Transverse colon (tissue), 4 donors: ENCODE data around the gene MAPK12. TPM values are rescaled to one million over a fixed set of nuclear protein-coding genes. Genes with fewer than 3 reads are reported as not detected.

Source experiments
- DNase-seq: peaks from one replicate; pipeline ENCODE4 v3.0.0-alpha.2; 2019
- H3K27ac ChIP-seq, 4 donors: fragments of 200-600 bp; sonication (generic); 2 replicates each; pipeline ENCODE4 v1.5.1; 2016 to 2018; ENCODE audit warnings: inconsistent platforms in 4 of 4
- H3K27me3 ChIP-seq: fragments of 200-600 bp; sonication (generic); 2 replicates; pipeline ENCODE4 v1.5.1; 2017; ENCODE audit warnings: inconsistent platforms
- H3K36me3 ChIP-seq, 4 donors: fragments of 200-600 bp; sonication (generic); 2 replicates each; pipeline ENCODE4 v1.5.1; 2017 to 2019; ENCODE audit warnings: inconsistent platforms in 4 of 4
- H3K4me1 ChIP-seq, 4 donors: fragments of 200-600 bp; sonication (generic); 2 replicates each; pipeline ENCODE4 v1.5.1; 2017 to 2020; ENCODE audit warnings: inconsistent platforms in 4 of 4
- H3K4me3 ChIP-seq, 4 donors: fragments of 200-600 bp; sonication (generic); 1 replicate in 1 of 4; 2 replicates in 3 of 4; pipeline versions ENCODE4 v1.5.1 to v1.6.1; 2017 to 2019; ENCODE audit warnings: inconsistent platforms in 4 of 4
- H3K9me3 ChIP-seq, 2 donors: fragments of 200-600 bp; sonication (generic); 2 replicates each; pipeline ENCODE4 v1.5.1; 2017 to 2019; ENCODE audit warnings: inconsistent platforms in 2 of 2
- CTCF ChIP-seq, 5 experiments: fragments of 200-600 bp in 3 of 5; fragments of 450-650 bp in 2 of 5; sonication (generic) in 3 of 5; IDR thresholded peaks; 1 replicate in 2 of 5; 2 replicates in 3 of 5; pipeline ENCODE4 v1.5.1; 2016 to 2017; ENCODE audit warnings: antibody characterized with exemption in 5 of 5, inconsistent platforms in 3 of 5, mild to moderate bottlenecking in 2 of 5, moderate library complexity in 1 of 5
- EP300 ChIP-seq: sonication (generic); formaldehyde crosslinking; IDR thresholded peaks from one replicate; pipeline ENCODE4 v1.6.1; 2017; ENCODE audit warnings: antibody characterized with exemption, low read depth
- POLR2A ChIP-seq: fragments of 450-650 bp; IDR thresholded peaks from one replicate; pipeline ENCODE4 v1.6.1; 2016; ENCODE audit warnings: antibody characterized with exemption, mild to moderate bottlenecking, moderate library complexity
- POLR2AphosphoS5 ChIP-seq, 3 donors: sonication (generic); formaldehyde crosslinking; IDR thresholded peaks; one replicate each; pipeline ENCODE4 v1.6.1; 2016; ENCODE audit warnings: antibody characterized with exemption in 3 of 3
- WGBS, 2 donors: methylation state at CpG; one replicate each; pipeline ENCODE4 v1.1.5; 2018; ENCODE audit warnings: low coverage in 1 of 2; 5-methylcytosine and 5-hydroxymethylcytosine counted together
- in situ Hi-C, 4 donors: fragments of 200-750 bp; cut with MboI; loops; one replicate each; pipeline versions ENCODE4 v1.15.0 to v1.15.1; 2017; ENCODE audit warnings: low sequenced_read_pairs in 3 of 4, low pct_ligation_motif_present in 1 of 4, low pct_unique_long_range_greater_than_20kb in 1 of 4
- intact Hi-C: fragments of 100-400 bp; cut with DNase I; formaldehyde crosslinking; loops from one replicate; pipeline ENCODE4 v1.15.1; 2023; ENCODE audit warnings: low total_unique reads
- total RNA-seq, 4 donors: library from RNA; depleted of rRNA; stranded (reverse); fragments of >200 nt; gene quantifications; one replicate each; pipeline ENCODE4 v1.1.0, GENCODE V29; 2016

The MAPK12 gene
- total RNA-seq, 4 donors from 2014 or later: 1.1 to 9.4 (median 3.3) TPM

GRCh38 chr22:50232481-50233151 is 28.9 kb downstream of the MAPK12 start:
- no peaks in the 10 kb centered on the region for H3K27me3 ChIP-seq
- no peaks in the 10 kb centered on the region for H3K9me3 ChIP-seq
- intact Hi-C loops (no loop called here), in situ Hi-C loops (no loop called here)
- TF ChIP-seq EP300 (no peak), POLR2A (no peak), POLR2AphosphoS5 (IDR thresholded peaks at IDR 0.05) (no peak), CTCF (IDR thresholded peaks at IDR 0.05) (no peak)
- H3K4me1 ChIP-seq: no peaks in the 10 kb centered on the region
- H3K27ac ChIP-seq: no peak overlapping the region
- H3K36me3 ChIP-seq: no peaks in the 10 kb centered on the region
- 92 to 96% methylated on average over 4 to 20 of the region's 20 CpGs for WGBS, 2 donors
- no peak for DNase-seq
- H3K4me3 ChIP-seq: no peak overlapping the region

GRCh38 chr22:50229370-50229769 is 32.1 kb downstream of the MAPK12 start:
- Histone ChIP-seq H3K4me1 (no peaks in the 10 kb centered on the region), H3K4me3 (no peak overlapping the region), H3K9me3 (no peaks in the 10 kb centered on the region), H3K27me3 (no peaks in the 10 kb centered on the region), H3K36me3 (peaks cover 0 to under 1% (median 0%) of the 10 kb centered on the region in 4 donors), H3K27ac (no peak overlapping the region)
- WGBS, 2 donors: 96 to 100% methylated on average over 2 to 16 of the region's 16 CpGs
- intact Hi-C loops (no loop called here), in situ Hi-C loops (no loop called here)
- no peak for DNase-seq
- TF ChIP-seq POLR2A (no peak), CTCF (IDR thresholded peaks at IDR 0.05) (no peak), POLR2AphosphoS5 (IDR thresholded peaks at IDR 0.05) (no peak), EP300 (no peak)

GRCh38 chr22:50228366-50228765 is 33.1 kb downstream of the MAPK12 start:
- in situ Hi-C loops: no loop called here
- whole genome bisulfite sequencing, 2 donors: 92 to 96% methylated on average over 4 to 9 of the region's 9 CpGs
- H3K27ac ChIP-seq: no peak overlapping the region
- no peaks in the 10 kb centered on the region for H3K4me1 ChIP-seq
- no peak for DNase-seq
- H3K4me3 ChIP-seq: no peak overlapping the region
- H3K27me3 ChIP-seq: no peaks in the 10 kb centered on the region
- TF ChIP-seq CTCF (IDR thresholded peaks at IDR 0.05): no peak
- no peak for TF ChIP-seq POLR2A
- TF ChIP-seq EP300: no peak
- TF ChIP-seq POLR2AphosphoS5 (IDR thresholded peaks at IDR 0.05): no peak
- H3K36me3 ChIP-seq: peaks cover 0 to 8% (median 0%) of the 10 kb centered on the region in 4 donors
- no peaks in the 10 kb centered on the region for H3K9me3 ChIP-seq
- intact Hi-C loops: no loop called here

- in situ Hi-C loops (no loop called here), intact Hi-C loops (no loop called here)
- TF ChIP-seq EP300: no peak
- no peak for TF ChIP-seq CTCF (IDR thresholded peaks at IDR 0.05)
- TF ChIP-seq POLR2AphosphoS5 (IDR thresholded peaks at IDR 0.05): no peak
- no peak for TF ChIP-seq POLR2A
- 97% methylated on average over 20 of the region's 25 CpGs; no CpG with 5 or more reads in 1 of the 2 donors for WGBS, 2 donors
- Histone ChIP-seq H3K27ac (no peak overlapping the region), H3K9me3 (no peaks in the 10 kb centered on the region), H3K4me3 (no peak overlapping the region), H3K4me1 (no peaks in the 10 kb centered on the region), H3K27me3 (no peaks in the 10 kb centered on the region), H3K36me3 (peaks cover 0 to 11% (median 3%) of the 10 kb centered on the region in 4 donors)
- DNase-seq: no peak
Measured at GRCh38 chr22:50227579-50228215, 33.8 kb downstream of the MAPK12 start.
